SK-N-SH (cell line): ENCODE data around the gene KANSL2. TPM values are rescaled to one million over a fixed set of nuclear protein-coding genes. Genes with fewer than 3 reads are reported as not detected.

Source experiments
- CTCF ChIA-PET: fragments of 300-600, 350-600 bp; formaldehyde crosslinking; extraction: SDS; loops from one replicate; lab custom pipeline; 2021; lab: Yijun Ruan, JAX
- POLR2A ChIA-PET: fragments of 350-600 bp; sonication (Branson Sonifier 250); formaldehyde crosslinking; extraction: SDS; loops from one replicate; lab custom pipeline; 2020; ENCODE audit warnings: antibody characterized with exemption, inconsistent platforms; lab: Yijun Ruan, JAX
- DNase-seq: peaks from one replicate; pipeline ENCODE4 v3.0.0; 2012
- H2AFZ ChIP-seq: fragments of 200-600 bp; sonication (generic); 2 replicates; pipeline ENCODE4 v1.8.1; 2016; ENCODE audit warnings: antibody characterized with exemption, mild to moderate bottlenecking, low read depth
- H3F3A ChIP-seq: fragments of 200-600 bp; sonication (generic); replicated peaks from 2 replicates; pipeline ENCODE3; 2016; ENCODE audit warnings: antibody characterized with exemption, mild to moderate bottlenecking; ENCODE audit not compliant: insufficient read depth
- H3K27ac ChIP-seq, 2 experiments: fragments of 200-500 bp in 1 of 2; fragments of 200-600 bp in 1 of 2; sonication (Bioruptor generic) in 1 of 2; sonication (generic), shearing (Covaris generic) in 1 of 2; 2 replicates each; pipeline versions ENCODE4 v1.5.1 to v1.6.1; 2014 to 2016; ENCODE audit warnings: low read depth in 2 of 2, inconsistent platforms in 1 of 2, low read length in 1 of 2, mild to moderate bottlenecking in 1 of 2, mixed read lengths in 1 of 2
- H3K27me3 ChIP-seq: fragments of 200-600 bp; sonication (generic), shearing (Covaris generic); 2 replicates; pipeline ENCODE4 v1.6.1; 2016; ENCODE audit warnings: mixed run types; ENCODE audit not compliant: insufficient read depth
- H3K36me3 ChIP-seq, 2 experiments: fragments of 200-500 bp in 1 of 2; fragments of 200-600 bp in 1 of 2; sonication (Bioruptor generic) in 1 of 2; sonication (generic) in 1 of 2; replicated peaks in 1 of 2; 2 replicates each; pipeline versions ENCODE3 to v1.5.1; 2014 to 2016; ENCODE audit warnings: low read length in 1 of 2, mild to moderate bottlenecking in 1 of 2; ENCODE audit not compliant: insufficient read depth in 2 of 2, control insufficient read depth in 1 of 2
- H3K4me1 ChIP-seq, 2 experiments: fragments of 200-500 bp in 1 of 2; fragments of 200-600 bp in 1 of 2; sonication (Bioruptor generic) in 1 of 2; sonication (generic), shearing (Covaris generic) in 1 of 2; 2 replicates each; pipeline versions ENCODE4 v1.5.1 to v1.6.1; 2014 to 2016; ENCODE audit warnings: low read depth in 1 of 2, low read length in 1 of 2, mixed run types in 1 of 2; ENCODE audit not compliant: insufficient read depth in 2 of 2, control insufficient read depth in 1 of 2
- H3K4me2 ChIP-seq: fragments of 200-600 bp; sonication (generic), shearing (Covaris generic); 2 replicates; pipeline ENCODE4 v1.6.1; 2017; ENCODE audit warnings: mixed run types
- H3K4me3 ChIP-seq, 2 experiments: fragments of 200-500 bp in 1 of 2; fragments of 200-600 bp in 1 of 2; sonication (Bioruptor generic) in 1 of 2; sonication (generic), shearing (Covaris generic) in 1 of 2; 2 replicates each; pipeline versions ENCODE4 v1.5.1 to v1.8.1; 2014 to 2016; ENCODE audit warnings: low read depth in 2 of 2, inconsistent platforms in 1 of 2, low read length in 1 of 2, mild to moderate bottlenecking in 1 of 2, mixed read lengths in 1 of 2, moderate library complexity in 1 of 2
- H3K79me2 ChIP-seq: fragments of 200-600 bp; sonication (generic); 2 replicates; pipeline ENCODE4 v1.8.1; 2017; ENCODE audit warnings: mild to moderate bottlenecking; ENCODE audit not compliant: insufficient read depth
- H3K9ac ChIP-seq: fragments of 200-600 bp; sonication (generic); 2 replicates; pipeline ENCODE4 v1.6.1; 2017; ENCODE audit warnings: mixed run types
- H3K9me2 ChIP-seq: fragments of 200-600 bp; sonication (generic); 2 replicates; pipeline ENCODE4 v1.6.1; 2017; ENCODE audit warnings: mixed run types
- H3K9me3 ChIP-seq: fragments of 200-600 bp; sonication (generic); 2 replicates; pipeline ENCODE4 v1.6.1; 2017; ENCODE audit warnings: mixed run types, mild to moderate bottlenecking, moderate library complexity
- H4K20me1 ChIP-seq: fragments of 200-600 bp; sonication (generic); 2 replicates; pipeline ENCODE4 v1.6.1; 2017; ENCODE audit warnings: mild to moderate bottlenecking, mixed run types; ENCODE audit not compliant: insufficient read depth
- CHD2 ChIP-seq: fragments of 150-350 bp; IDR thresholded peaks from 2 replicates; pipeline ENCODE4 v1.6.1; 2018; ENCODE audit warnings: low read length; ENCODE audit not compliant: partially characterized antibody
- ELF1 ChIP-seq: IDR thresholded peaks from 2 replicates; pipeline ENCODE4 v1.4.0; 2012
- FOSL2 ChIP-seq: IDR thresholded peaks from 2 replicates; pipeline ENCODE4 v1.4.0; 2012; ENCODE audit warnings: low read depth, mild to moderate bottlenecking, moderate library complexity, borderline replicate concordance
- FOXJ3 ChIP-seq: sonication (generic); formaldehyde crosslinking; IDR thresholded peaks from 2 replicates; pipeline ENCODE4 v1.5.1; 2020; ENCODE audit warnings: mild to moderate bottlenecking, missing genetic modification reagents
- GATA2 ChIP-seq: sonication (generic); formaldehyde crosslinking; IDR thresholded peaks from 2 replicates; pipeline ENCODE4 v1.5.0; 2020; ENCODE audit warnings: mild to moderate bottlenecking, missing genetic modification reagents
- JUND ChIP-seq: IDR thresholded peaks from 2 replicates; pipeline ENCODE4 v1.4.0; 2012
- MEF2A ChIP-seq: IDR thresholded peaks from 2 replicates; pipeline ENCODE4 v1.4.0; 2012; ENCODE audit warnings: low read depth, borderline replicate concordance
- NFIC ChIP-seq: IDR thresholded peaks from 2 replicates; pipeline ENCODE4 v1.4.0; 2012; ENCODE audit warnings: borderline replicate concordance
- NRF1 ChIP-seq: IDR thresholded peaks from 2 replicates; pipeline ENCODE4 v1.6.1; 2012; ENCODE audit warnings: low read depth, mild to moderate bottlenecking, low read length
- RAD21 ChIP-seq: IDR thresholded peaks from 2 replicates; pipeline ENCODE4 v1.6.1; 2012; ENCODE audit warnings: mild to moderate bottlenecking, low read length
- RXRA ChIP-seq: IDR thresholded peaks from 2 replicates; pipeline ENCODE4 v1.4.0; 2012; ENCODE audit warnings: low read depth, mild to moderate bottlenecking, borderline replicate concordance
- TAF1 ChIP-seq: IDR thresholded peaks from 2 replicates; pipeline ENCODE4 v1.6.1; 2012; ENCODE audit warnings: low read depth, mild to moderate bottlenecking, low read length, moderate library complexity, borderline replicate concordance
- TCF12 ChIP-seq: IDR thresholded peaks from 2 replicates; pipeline ENCODE4 v1.4.0; 2012
- TEAD4 ChIP-seq: IDR thresholded peaks from 2 replicates; pipeline ENCODE4 v1.4.0; 2012; ENCODE audit warnings: mild to moderate bottlenecking, borderline replicate concordance; ENCODE audit not compliant: insufficient read depth
- WGBS: methylation state at CpG from one replicate; pipeline ENCODE4 v1.1.6; 2017; ENCODE audit warnings: low lambda C conversion rate; 5-methylcytosine and 5-hydroxymethylcytosine counted together
- polyA plus RNA-seq, 3 experiments: library from polyadenylated mRNA; depleted of rRNA; stranded (reverse); fragments of >200 nt; gene quantifications; 2 replicates each; pipeline ENCODE4 v1.2.3, GENCODE V29; 2012
- TF ChIP-seq, protein P1 (sequence below): fragments of 150-350 bp; IDR thresholded peaks from 2 replicates; pipeline ENCODE4 v1.6.1; 2016; ENCODE audit warnings: mild to moderate bottlenecking, low read depth, low read length
- TF ChIP-seq, protein P2 (sequence below): IDR thresholded peaks from 2 replicates; pipeline ENCODE4 v1.4.0; 2012; ENCODE audit warnings: low read depth
- TF ChIP-seq, protein P3 (sequence below): fragments of 200-600 bp; sonication (generic); IDR thresholded peaks from 2 replicates; pipeline ENCODE4 v1.6.1; 2017; ENCODE audit warnings: antibody characterized with exemption, mild to moderate bottlenecking, moderate library complexity

Gene KANSL2
- polyA plus RNA-seq, 1 of the 3 experiments (the other 2 are of a cell fraction), result 32.8 TPM

DNA sequence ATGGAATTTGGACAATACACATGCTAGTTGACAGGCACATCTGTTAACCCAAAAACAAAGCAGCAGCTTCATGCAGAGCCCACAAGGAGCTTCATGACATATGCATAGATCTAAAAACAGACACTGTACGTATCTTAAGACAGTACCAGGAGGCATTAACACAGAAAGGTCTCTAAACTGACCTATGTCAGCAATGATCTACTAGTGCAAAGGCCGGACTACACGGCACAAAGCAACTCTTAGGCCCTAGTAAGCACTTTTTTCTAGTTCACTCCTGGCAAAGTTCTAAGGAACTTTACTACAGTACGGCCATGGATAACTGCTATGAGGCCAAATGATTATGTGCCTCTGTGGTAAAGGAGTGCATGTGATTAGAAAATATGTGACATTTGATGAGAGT lies 8.4 kb upstream of the KANSL2 start:
- Histone ChIP-seq H3K79me2 (peaks cover 39% of the 10 kb centered on the region), H3F3A (peaks cover 28% of the 10 kb centered on the region), H3K4me2 (no peak overlapping the region), H2AFZ (no peak overlapping the region), H3K36me3 (peaks cover 64 to 71% of the 10 kb centered on the region in 2 experiments), H3K4me1 (no peaks in the 10 kb centered on the region), H3K9ac (no peak overlapping the region), H3K9me2 (no peaks in the 10 kb centered on the region), H3K27me3 (no peaks in the 10 kb centered on the region), H4K20me1 (peaks cover 11% of the 10 kb centered on the region), H3K4me3 (no peak overlapping the region), H3K27ac (no peak overlapping the region), H3K9me3 (no peaks in the 10 kb centered on the region)
- whole genome bisulfite sequencing, result 83% methylated on average over 4 of the region's 4 CpGs
- CTCF ChIA-PET, result interaction anchor here (1.3 kb wide), 1 partner anchor 63 kb away, joined by 3 read pairs; no protein-coding TSS in a partner anchor
- no peak for DNase-seq
- no peak for TF ChIP-seq NRF1
- TF ChIP-seq NFIC, result no peak
- no peak for TF ChIP-seq MEF2A
- TF ChIP-seq RXRA, result no peak
- POLR2A ChIA-PET, result interaction anchor here (1.6 kb wide), 1 partner anchor 8 kb away, joined by 4 read pairs; the partner anchor contains the start of gene KANSL2

DNA sequence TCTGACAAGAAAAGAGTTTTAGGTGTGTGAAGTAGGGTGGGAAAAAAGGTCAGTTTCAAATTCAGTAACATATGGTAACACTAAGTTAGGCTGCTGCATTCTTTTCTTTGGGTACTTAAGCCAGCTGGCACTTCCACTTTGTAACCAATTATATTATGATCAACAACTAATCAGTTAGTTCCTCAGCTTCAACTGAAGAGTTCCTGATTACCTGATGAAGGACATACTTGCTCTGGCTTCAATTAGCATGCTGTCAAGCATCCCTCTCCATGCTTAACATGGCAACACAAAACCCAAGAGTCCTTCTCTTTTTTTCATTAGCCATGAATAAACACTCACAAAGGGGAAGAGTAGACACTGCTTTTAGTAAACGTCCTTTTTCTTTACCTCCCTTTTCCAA lies 6.8 kb upstream of the KANSL2 start:
- ChIA-PET POLR2A (no interaction called here), CTCF (interaction anchor here (1.8 kb wide), 1 partner anchor 126 kb away, joined by 4 read pairs; no protein-coding TSS in a partner anchor)
- H3K9ac ChIP-seq, result no peak overlapping the region
- H3K79me2 ChIP-seq, result peaks cover 30% of the 10 kb centered on the region
- no peak overlapping the region for H3K4me2 ChIP-seq
- peaks cover 48 to 55% of the 10 kb centered on the region in 2 experiments for H3K36me3 ChIP-seq
- no peaks in the 10 kb centered on the region for H3K9me2 ChIP-seq
- H3K9me3 ChIP-seq, result no peaks in the 10 kb centered on the region
- WGBS, result 21% methylated on average over 1 of the region's 1 CpG
- TF ChIP-seq, protein P1, sequence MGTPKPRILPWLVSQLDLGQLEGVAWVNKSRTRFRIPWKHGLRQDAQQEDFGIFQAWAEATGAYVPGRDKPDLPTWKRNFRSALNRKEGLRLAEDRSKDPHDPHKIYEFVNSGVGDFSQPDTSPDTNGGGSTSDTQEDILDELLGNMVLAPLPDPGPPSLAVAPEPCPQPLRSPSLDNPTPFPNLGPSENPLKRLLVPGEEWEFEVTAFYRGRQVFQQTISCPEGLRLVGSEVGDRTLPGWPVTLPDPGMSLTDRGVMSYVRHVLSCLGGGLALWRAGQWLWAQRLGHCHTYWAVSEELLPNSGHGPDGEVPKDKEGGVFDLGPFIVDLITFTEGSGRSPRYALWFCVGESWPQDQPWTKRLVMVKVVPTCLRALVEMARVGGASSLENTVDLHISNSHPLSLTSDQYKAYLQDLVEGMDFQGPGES, result no peak
- no peak for TF ChIP-seq GATA2 (CRISPR knock-in tag)
- TF ChIP-seq CHD2, result no peak
- no peak for TF ChIP-seq TEAD4
- TF ChIP-seq, protein P2, sequence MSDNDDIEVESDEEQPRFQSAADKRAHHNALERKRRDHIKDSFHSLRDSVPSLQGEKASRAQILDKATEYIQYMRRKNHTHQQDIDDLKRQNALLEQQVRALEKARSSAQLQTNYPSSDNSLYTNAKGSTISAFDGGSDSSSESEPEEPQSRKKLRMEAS, result no peak
- TF ChIP-seq NFIC, result no peak
- TF ChIP-seq RAD21, result no peak
- TF ChIP-seq RXRA, result no peak
- no peak for TF ChIP-seq FOXJ3 (CRISPR knock-in tag)
- TF ChIP-seq FOSL2, result no peak
- TF ChIP-seq JUND, result no peak
- TF ChIP-seq, protein P3, sequence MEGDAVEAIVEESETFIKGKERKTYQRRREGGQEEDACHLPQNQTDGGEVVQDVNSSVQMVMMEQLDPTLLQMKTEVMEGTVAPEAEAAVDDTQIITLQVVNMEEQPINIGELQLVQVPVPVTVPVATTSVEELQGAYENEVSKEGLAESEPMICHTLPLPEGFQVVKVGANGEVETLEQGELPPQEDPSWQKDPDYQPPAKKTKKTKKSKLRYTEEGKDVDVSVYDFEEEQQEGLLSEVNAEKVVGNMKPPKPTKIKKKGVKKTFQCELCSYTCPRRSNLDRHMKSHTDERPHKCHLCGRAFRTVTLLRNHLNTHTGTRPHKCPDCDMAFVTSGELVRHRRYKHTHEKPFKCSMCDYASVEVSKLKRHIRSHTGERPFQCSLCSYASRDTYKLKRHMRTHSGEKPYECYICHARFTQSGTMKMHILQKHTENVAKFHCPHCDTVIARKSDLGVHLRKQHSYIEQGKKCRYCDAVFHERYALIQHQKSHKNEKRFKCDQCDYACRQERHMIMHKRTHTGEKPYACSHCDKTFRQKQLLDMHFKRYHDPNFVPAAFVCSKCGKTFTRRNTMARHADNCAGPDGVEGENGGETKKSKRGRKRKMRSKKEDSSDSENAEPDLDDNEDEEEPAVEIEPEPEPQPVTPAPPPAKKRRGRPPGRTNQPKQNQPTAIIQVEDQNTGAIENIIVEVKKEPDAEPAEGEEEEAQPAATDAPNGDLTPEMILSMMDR, result no peak
- no peak for TF ChIP-seq TAF1
- no peak for TF ChIP-seq ELF1
- no peak for TF ChIP-seq TCF12
- TF ChIP-seq, all 33 proteins: peak for 0
- Histone ChIP-seq H3K27me3 (no peaks in the 10 kb centered on the region), H3K27ac (no peak overlapping the region), H2AFZ (no peak overlapping the region), H3K4me1 (no peaks in the 10 kb centered on the region), H3F3A (peaks cover 28% of the 10 kb centered on the region), H4K20me1 (peaks cover 11% of the 10 kb centered on the region), H3K4me3 (no peak overlapping the region)
- DNase-seq, result no peak
